Esophagus muscularis mucosa (tissue), 4 donors: ENCODE data around the gene CLRN3. TPM values are rescaled to one million over a fixed set of nuclear protein-coding genes. Genes with fewer than 3 reads are reported as not detected.
A peak's percentile ranks its signal among the peaks of the same experiment; 100 is the strongest.

Source experiments
- DNase-seq: peaks from one replicate; pipeline ENCODE4 v3.0.0-alpha.2; 2017; ENCODE audit errors: extremely low spot score
- H3K27ac ChIP-seq, 4 donors: fragments of 200-600 bp; sonication (generic); replicated peaks in 1 of 4; 1 replicate in 3 of 4; 2 replicates in 1 of 4; pipeline ENCODE4 v1.5.1; 2016 to 2019; ENCODE audit warnings: mild to moderate bottlenecking in 1 of 4
- H3K27me3 ChIP-seq, 4 donors: fragments of 200-600 bp; sonication (generic); one replicate each; pipeline versions ENCODE4 v1.5.1 to v1.6.0; 2016 to 2019
- H3K36me3 ChIP-seq, 4 donors: fragments of 200-600 bp; sonication (generic); one replicate each; pipeline ENCODE4 v1.5.1; 2016 to 2019
- H3K4me1 ChIP-seq, 4 donors: fragments of 200-600 bp; sonication (generic); one replicate each; pipeline ENCODE4 v1.5.1; 2016 to 2019
- H3K4me3 ChIP-seq, 4 donors: fragments of 200-600 bp; sonication (generic); 1 replicate in 2 of 4; 2 replicates in 2 of 4; pipeline ENCODE4 v1.5.1; 2016 to 2019; ENCODE audit warnings: mild to moderate bottlenecking in 4 of 4, moderate library complexity in 1 of 4
- H3K9me3 ChIP-seq, 4 donors: fragments of 200-600 bp; sonication (generic); 1 replicate in 3 of 4; 2 replicates in 1 of 4; pipeline ENCODE4 v1.5.1; 2016 to 2019
- EP300 ChIP-seq: sonication (generic); formaldehyde crosslinking; IDR thresholded peaks from one replicate; pipeline ENCODE4 v1.6.1; 2017; ENCODE audit warnings: antibody characterized with exemption
- POLR2A ChIP-seq: fragments of 450-650 bp; IDR thresholded peaks from one replicate; pipeline ENCODE4 v1.6.1; 2017; ENCODE audit warnings: antibody characterized with exemption, moderate library complexity, mild to moderate bottlenecking, low read depth
- POLR2AphosphoS5 ChIP-seq, 2 donors: sonication (generic); formaldehyde crosslinking; IDR thresholded peaks; one replicate each; pipeline ENCODE4 v1.6.1; 2017; ENCODE audit warnings: antibody characterized with exemption in 2 of 2
- WGBS: methylation state at CpG from one replicate; pipeline ENCODE4 v1.1.5; 2018; 5-methylcytosine and 5-hydroxymethylcytosine counted together
- intact Hi-C: fragments of 100-400 bp; cut with DNase I; formaldehyde crosslinking; loops from one replicate; pipeline ENCODE4 v1.15.1; 2023
- total RNA-seq, 4 donors: library from RNA; depleted of rRNA; stranded (reverse); fragments of >200 nt; gene quantifications; one replicate each; pipeline versions ENCODE4 v1.1.0 to v1.2.1, GENCODE V29; 2016
- TF ChIP-seq, protein P1 (sequence below), 3 experiments: fragments of 200-600 bp in 2 of 3; fragments of 450-650 bp in 1 of 3; sonication (generic) in 2 of 3; IDR thresholded peaks; one replicate each; pipeline ENCODE4 v1.5.1; 2017 to 2019; ENCODE audit warnings: antibody characterized with exemption in 3 of 3, mild to moderate bottlenecking in 2 of 3, moderate library complexity in 1 of 3

The CLRN3 gene
- total RNA-seq, 4 donors from 2014 or later, result not detected

GRCh38 chr10:127907411-127908105 is 14.8 kb upstream of the CLRN3 start:
- H3K36me3 ChIP-seq, result no peaks in the 10 kb centered on the region
- no peaks in the 10 kb centered on the region for H3K9me3 ChIP-seq
- TF ChIP-seq, protein P1, sequence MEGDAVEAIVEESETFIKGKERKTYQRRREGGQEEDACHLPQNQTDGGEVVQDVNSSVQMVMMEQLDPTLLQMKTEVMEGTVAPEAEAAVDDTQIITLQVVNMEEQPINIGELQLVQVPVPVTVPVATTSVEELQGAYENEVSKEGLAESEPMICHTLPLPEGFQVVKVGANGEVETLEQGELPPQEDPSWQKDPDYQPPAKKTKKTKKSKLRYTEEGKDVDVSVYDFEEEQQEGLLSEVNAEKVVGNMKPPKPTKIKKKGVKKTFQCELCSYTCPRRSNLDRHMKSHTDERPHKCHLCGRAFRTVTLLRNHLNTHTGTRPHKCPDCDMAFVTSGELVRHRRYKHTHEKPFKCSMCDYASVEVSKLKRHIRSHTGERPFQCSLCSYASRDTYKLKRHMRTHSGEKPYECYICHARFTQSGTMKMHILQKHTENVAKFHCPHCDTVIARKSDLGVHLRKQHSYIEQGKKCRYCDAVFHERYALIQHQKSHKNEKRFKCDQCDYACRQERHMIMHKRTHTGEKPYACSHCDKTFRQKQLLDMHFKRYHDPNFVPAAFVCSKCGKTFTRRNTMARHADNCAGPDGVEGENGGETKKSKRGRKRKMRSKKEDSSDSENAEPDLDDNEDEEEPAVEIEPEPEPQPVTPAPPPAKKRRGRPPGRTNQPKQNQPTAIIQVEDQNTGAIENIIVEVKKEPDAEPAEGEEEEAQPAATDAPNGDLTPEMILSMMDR (IDR thresholded peaks at IDR 0.05), result no peak
- TF ChIP-seq POLR2A, result no peak
- no peak for TF ChIP-seq POLR2AphosphoS5 (IDR thresholded peaks at IDR 0.05)
- TF ChIP-seq EP300, result no peak
- peak overlapping the region; percentile 64 to 75 (median 70) for H3K4me3 ChIP-seq
- peaks cover 14 to 27% (median 25%) of the 10 kb centered on the region in 4 donors for H3K4me1 ChIP-seq
- H3K27ac ChIP-seq, result peak overlapping the region; percentile 76 to 86 (median 83)
- H3K27me3 ChIP-seq, result peaks cover 0 to 51% (median 0%) of the 10 kb centered on the region in 4 donors
- DNase-seq, result peak; percentile 91
- intact Hi-C loops, result loop anchor here (2.0 to 10.0 kb wide), 2 partner anchors 103 to 167 kb away; no protein-coding TSS in a partner anchor
- 5% methylated on average over 7 of the region's 65 CpGs for WGBS

DNA sequence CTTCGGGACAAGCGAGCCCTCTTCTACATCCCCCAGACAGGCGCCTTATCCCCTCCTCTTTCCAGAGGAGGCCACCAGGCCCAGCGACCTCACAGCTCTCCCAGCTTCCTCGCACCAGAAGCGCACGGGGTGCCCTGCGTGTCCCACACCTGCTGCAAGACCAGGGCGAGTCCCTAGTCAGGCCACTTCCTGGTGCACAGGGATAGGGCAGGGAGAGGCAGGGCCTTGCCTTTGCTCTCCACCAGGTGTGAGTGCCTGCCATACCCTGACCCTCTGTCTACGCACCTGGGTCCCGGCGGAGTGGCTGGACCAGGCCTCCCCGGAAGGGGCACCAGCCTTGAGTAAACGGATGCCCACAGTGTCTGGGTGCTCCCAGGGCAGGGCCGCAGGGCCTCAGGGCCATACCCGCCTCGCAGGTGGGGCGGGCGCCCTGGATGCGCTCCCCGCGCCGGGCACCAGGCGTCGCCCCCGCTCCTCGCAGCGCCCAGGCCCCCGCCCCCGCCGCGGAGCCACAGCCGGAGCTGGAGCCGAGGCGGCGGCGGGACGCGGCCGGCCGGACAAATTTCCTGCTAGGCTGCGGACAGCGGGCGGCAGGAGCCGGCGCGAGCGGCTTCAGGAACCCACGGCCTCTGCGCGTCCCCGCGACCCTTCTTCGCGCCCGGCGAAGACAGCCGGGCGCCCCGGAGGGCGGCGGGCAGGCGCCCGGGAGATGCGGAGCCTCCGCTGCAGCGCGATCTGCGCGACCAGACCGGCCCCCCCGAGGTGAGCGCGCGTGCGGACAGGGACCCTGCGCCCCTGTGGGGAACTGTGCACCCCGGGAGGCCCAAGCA is 14.0 kb upstream of the CLRN3 start, which contains the start of gene PTPRE:
Gene PTPRE, plus strand, starts transcription at position 556 of the 830 bp plus-strand sequence. CDS start 133,779 bp downstream, outside the sequence.
- DNase-seq, result peak; percentile 91

DNA sequence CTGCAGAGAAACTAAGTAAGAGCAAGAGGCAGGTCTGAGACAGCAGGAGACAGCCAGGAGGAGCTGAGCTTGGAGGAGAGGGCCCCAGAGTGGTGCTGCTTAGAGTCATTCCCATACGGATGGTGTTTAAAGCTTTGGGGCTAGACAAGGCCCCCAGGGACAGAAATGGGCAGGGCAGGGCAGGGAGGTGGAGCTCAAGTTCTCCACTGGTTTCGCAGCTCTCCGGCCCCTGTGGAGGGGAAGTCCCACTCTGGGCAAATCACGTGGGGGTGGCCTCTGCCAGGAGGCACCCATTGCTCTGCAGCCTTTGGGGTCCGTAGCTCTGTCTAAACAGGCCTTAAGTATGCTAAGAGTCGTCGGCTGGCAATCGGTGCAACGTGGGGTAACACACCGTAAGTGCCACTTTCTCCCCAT is 13.1 kb upstream of the CLRN3 start:
- no peaks in the 10 kb centered on the region for H3K36me3 ChIP-seq
- 92% methylated on average over 10 of the region's 10 CpGs for WGBS
- DNase-seq, result no peak
- H3K9me3 ChIP-seq, result no peaks in the 10 kb centered on the region
- intact Hi-C loops, result loop anchor here (2.0 to 10.0 kb wide), 2 partner anchors 105 to 169 kb away; no protein-coding TSS in a partner anchor
- H3K4me1 ChIP-seq, result peaks cover 14 to 27% (median 25%) of the 10 kb centered on the region in 4 donors
- no peak for TF ChIP-seq POLR2A
- no peak for TF ChIP-seq POLR2AphosphoS5 (IDR thresholded peaks at IDR 0.05)
- TF ChIP-seq EP300, result no peak
- TF ChIP-seq, protein P1 (IDR thresholded peaks at IDR 0.05), result no peak
- H3K27ac ChIP-seq, result no peak overlapping the region
- H3K27me3 ChIP-seq, result peaks cover 0 to 51% (median 0%) of the 10 kb centered on the region in 4 donors
- no peak overlapping the region for H3K4me3 ChIP-seq

More for the DNA sequence above, 14.0 kb upstream of the CLRN3 start, which contains the start of gene PTPRE:
- H3K36me3 ChIP-seq, result no peaks in the 10 kb centered on the region
- H3K4me3 ChIP-seq, result peak within 1 kb of the TSS; percentile 64 to 75 (median 70)
- peaks cover 0 to 51% (median 0%) of the 10 kb centered on the region in 4 donors for H3K27me3 ChIP-seq
- TF ChIP-seq, protein P1 (IDR thresholded peaks at IDR 0.05), result peak; percentile 72 to 82 (median 79)
- TF ChIP-seq POLR2A (no peak), EP300 (no peak), POLR2AphosphoS5 (IDR thresholded peaks at IDR 0.05) (no peak)
- no peaks in the 10 kb centered on the region for H3K9me3 ChIP-seq
- intact Hi-C loops, result loop anchor here (2.0 to 10.0 kb wide), 2 partner anchors 104 to 168 kb away; no protein-coding TSS in a partner anchor
- H3K27ac ChIP-seq, result peak within 1 kb of the TSS; percentile 76 to 86 (median 83)
- WGBS, result 62% methylated on average over 8 of the region's 78 CpGs
- H3K4me1 ChIP-seq, result peaks cover 14 to 27% (median 25%) of the 10 kb centered on the region in 4 donors

DNA sequence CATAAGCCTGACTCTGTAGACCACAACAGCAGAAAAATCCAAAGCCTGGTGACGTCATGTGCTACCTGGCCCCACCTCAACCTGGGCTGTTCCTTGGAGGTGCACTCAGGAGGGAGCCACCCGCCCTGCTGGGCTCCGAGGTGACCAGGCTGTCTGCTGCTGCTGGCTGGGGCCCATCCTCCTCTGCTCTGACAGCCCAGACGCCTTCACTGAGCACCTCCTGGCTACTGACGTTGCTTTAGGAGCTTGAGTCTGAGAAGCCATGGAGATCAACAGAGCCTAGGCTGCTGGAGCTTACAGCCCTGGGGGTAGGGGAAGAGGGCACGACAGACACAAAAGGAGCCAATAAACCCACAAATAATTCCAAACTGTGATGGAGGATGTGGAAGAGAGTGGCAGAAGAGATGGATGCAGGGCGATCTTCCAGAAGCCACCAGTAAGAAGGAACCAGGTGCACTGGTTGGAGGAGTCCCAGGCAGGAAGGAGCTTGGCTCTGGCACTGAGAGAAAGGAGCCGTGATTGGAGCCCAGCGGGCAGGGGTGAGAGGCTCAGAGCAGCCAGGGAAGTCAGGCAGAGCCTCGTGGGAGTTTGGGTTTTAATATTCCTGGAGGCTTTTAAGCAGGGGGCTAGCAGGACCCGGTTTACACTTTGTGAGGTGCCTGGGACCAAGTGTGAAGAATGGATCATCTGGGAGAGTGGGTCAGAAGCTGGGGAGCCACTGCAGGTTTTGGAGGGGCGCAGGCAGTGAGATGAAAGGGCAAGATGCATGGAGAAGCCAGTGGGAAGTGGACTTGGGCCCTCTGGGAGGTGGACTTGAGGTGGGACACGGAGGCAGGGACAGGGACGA is 12.5 kb upstream of the CLRN3 start:
- H3K9me3 ChIP-seq, result no peaks in the 10 kb centered on the region
- no peak overlapping the region for H3K4me3 ChIP-seq
- H3K27me3 ChIP-seq, result peaks cover 0 to 51% (median 0%) of the 10 kb centered on the region in 4 donors
- intact Hi-C loops, result loop anchor here (10.0 kb wide), 1 partner anchor 170 kb away; no protein-coding TSS in a partner anchor
- H3K36me3 ChIP-seq, result no peaks in the 10 kb centered on the region
- peak; percentile 89 for DNase-seq
- H3K27ac ChIP-seq, result no peak overlapping the region
- peaks cover 14 to 27% (median 25%) of the 10 kb centered on the region in 4 donors for H3K4me1 ChIP-seq
- 84% methylated on average over 14 of the region's 14 CpGs for WGBS
- TF ChIP-seq, protein P1 (IDR thresholded peaks at IDR 0.05), result no peak
- TF ChIP-seq POLR2AphosphoS5 (IDR thresholded peaks at IDR 0.05) (no peak), POLR2A (no peak), EP300 (no peak)
